ENCODE results near the gene PVALB. TPM values are rescaled to one million over a fixed set of nuclear protein-coding genes. Genes with fewer than 3 reads are reported as not detected.

PVALB gene
- total and polyA plus RNA-seq, 10 of the 15 experiments (the other 5 are each of a cell fraction or from before 2014, with no cell fraction given): not detected

DNA sequence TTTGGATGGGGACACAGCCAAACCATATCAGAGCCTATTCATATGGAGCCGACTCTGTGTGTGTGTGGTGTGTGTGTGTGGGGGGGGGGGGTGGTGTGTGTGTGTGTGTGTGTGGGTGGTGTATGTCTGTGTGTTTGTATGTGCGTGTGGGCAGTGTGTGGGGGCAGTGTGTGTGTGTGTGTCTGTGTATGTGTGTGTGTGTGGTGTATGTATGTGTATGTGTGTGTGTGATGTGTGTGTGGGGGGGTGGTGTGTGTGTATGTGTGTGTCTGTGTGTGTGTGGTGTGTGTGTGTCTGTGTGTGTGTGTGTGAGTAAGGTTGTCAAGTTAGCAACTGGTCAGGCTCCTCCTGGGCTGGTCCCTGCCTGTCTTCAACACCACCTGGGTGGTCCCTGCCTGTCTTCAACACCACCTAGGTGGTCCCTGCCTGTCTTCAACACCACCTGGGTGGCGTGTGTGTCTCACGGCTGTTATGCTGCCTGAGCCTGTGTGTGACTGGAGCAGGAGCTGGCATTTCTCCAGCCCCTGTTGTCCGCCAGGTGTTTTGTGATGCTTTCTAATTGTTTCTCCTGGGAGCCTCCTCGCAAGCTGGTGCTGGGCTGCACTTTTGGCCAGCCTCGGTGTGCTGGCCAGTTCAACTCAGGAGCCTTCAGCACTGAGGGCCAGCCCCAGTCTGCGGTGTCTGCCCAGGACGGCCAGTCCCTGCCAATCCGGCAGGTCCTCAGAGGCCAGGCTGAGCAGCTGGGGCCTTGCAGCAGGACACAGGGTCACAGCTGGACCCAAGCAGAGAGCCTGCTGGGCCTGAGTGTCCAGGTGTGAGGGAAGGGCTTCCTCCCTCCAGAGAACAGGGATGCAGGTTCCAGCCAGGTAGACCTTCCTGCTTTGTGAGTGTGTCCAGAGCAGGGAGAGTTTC is 21.5 kb upstream of the PVALB start:
- H3K27ac ChIP-seq (ENCODE audit: control insufficient read depth, insufficient read depth): no peak overlapping the region
- ChIA-PET SMC1A (ENCODE audit: uncharacterized antibody, unreplicated experiment) (no interaction called here), POLR2A (no interaction called here), RAD21 (ENCODE audit: unreplicated experiment) (no interaction called here), CTCF (no interaction called here)
- H4K20me1 ChIP-seq (ENCODE audit: control insufficient read depth, insufficient read depth): no peaks in the 10 kb centered on the region
- H3K4me3 ChIP-seq: no peak overlapping the region
- H3K4me1 ChIP-seq (ENCODE audit: control insufficient read depth, insufficient read depth, low read length): no peaks in the 10 kb centered on the region; the same call in 1 of the 2 replicates
- no peak overlapping the region for H3K4me2 ChIP-seq (ENCODE audit: control insufficient read depth, insufficient read depth)
- intact Hi-C loops (cut with micrococcal nuclease; ENCODE audit: unreplicated experiment) (no loop called here), in situ Hi-C loops (cut with MboI) (no loop called here)
- H3K79me2 ChIP-seq (ENCODE audit: control insufficient read depth, insufficient read depth, low read length): no peaks in the 10 kb centered on the region
- ATAC-seq (no peak), DNase-seq (ENCODE audit: low read depth, low spot score) (no peak), FAIRE-seq (no peak)
- H2AFZ ChIP-seq (ENCODE audit: control insufficient read depth, low read depth, low read length): no peak overlapping the region
- peaks cover 7% of the 10 kb centered on the region; the same call in 2 of the 3 replicates for H3K9me3 ChIP-seq (replicated peaks; ENCODE audit: control insufficient read depth, insufficient read depth, low read length)
- WGBS (ENCODE audit: insufficient coverage, insufficient replicate concordance, low lambda C conversion rate, missing lambda C conversion rate): 60% methylated on average over 10 of the region's 10 CpGs
- H3K9ac ChIP-seq (ENCODE audit: control insufficient read depth, insufficient read depth, low read length): no peak overlapping the region
- no peaks in the 10 kb centered on the region for H3K36me3 ChIP-seq (ENCODE audit: control insufficient read depth in 2 of 2, insufficient read depth in 2 of 2, low read length in 1 of 2)
- no peaks in the 10 kb centered on the region; a peak in 1 of 4 replicates for H3K27me3 ChIP-seq (replicated peaks in 1 of 2; ENCODE audit: control insufficient read depth in 2 of 2, insufficient read depth in 2 of 2, low read length in 1 of 2)
- TF ChIP-seq BHLHE40 (IDR thresholded peaks at IDR 0.05; ENCODE audit: borderline replicate concordance in 1 of 2, low read depth in 2 of 2, low read length in 1 of 2): no peak
- no peak for TF ChIP-seq CBX5 (IDR thresholded peaks at IDR 0.05; ENCODE audit: low read depth)
- TF ChIP-seq NR2F1 (conservative IDR thresholded peaks at IDR 0.05): no peak
- TF ChIP-seq, protein P1, sequence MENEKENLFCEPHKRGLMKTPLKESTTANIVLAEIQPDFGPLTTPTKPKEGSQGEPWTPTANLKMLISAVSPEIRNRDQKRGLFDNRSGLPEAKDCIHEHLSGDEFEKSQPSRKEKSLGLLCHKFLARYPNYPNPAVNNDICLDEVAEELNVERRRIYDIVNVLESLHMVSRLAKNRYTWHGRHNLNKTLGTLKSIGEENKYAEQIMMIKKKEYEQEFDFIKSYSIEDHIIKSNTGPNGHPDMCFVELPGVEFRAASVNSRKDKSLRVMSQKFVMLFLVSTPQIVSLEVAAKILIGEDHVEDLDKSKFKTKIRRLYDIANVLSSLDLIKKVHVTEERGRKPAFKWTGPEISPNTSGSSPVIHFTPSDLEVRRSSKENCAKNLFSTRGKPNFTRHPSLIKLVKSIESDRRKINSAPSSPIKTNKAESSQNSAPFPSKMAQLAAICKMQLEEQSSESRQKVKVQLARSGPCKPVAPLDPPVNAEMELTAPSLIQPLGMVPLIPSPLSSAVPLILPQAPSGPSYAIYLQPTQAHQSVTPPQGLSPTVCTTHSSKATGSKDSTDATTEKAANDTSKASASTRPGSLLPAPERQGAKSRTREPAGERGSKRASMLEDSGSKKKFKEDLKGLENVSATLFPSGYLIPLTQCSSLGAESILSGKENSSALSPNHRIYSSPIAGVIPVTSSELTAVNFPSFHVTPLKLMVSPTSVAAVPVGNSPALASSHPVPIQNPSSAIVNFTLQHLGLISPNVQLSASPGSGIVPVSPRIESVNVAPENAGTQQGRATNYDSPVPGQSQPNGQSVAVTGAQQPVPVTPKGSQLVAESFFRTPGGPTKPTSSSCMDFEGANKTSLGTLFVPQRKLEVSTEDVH (IDR thresholded peaks at IDR 0.05; ENCODE audit: low read depth, partially characterized antibody): no peak
- TF ChIP-seq, protein P2, sequence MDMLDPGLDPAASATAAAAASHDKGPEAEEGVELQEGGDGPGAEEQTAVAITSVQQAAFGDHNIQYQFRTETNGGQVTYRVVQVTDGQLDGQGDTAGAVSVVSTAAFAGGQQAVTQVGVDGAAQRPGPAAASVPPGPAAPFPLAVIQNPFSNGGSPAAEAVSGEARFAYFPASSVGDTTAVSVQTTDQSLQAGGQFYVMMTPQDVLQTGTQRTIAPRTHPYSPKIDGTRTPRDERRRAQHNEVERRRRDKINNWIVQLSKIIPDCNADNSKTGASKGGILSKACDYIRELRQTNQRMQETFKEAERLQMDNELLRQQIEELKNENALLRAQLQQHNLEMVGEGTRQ (IDR thresholded peaks at IDR 0.05; ENCODE audit: borderline replicate concordance, low read depth, low read length): no peak
- no peak for TF ChIP-seq CREB1 (IDR thresholded peaks at IDR 0.05; ENCODE audit: low read depth)
- no peak for TF ChIP-seq ZBED1 (IDR thresholded peaks at IDR 0.05; ENCODE audit: borderline replicate concordance)
- no peak for TF ChIP-seq MYC (IDR thresholded peaks at IDR 0.05; ENCODE audit: insufficient read depth, insufficient read length, insufficient replicate concordance, low read length, severe bottlenecking)
- no peak for TF ChIP-seq NFYA (IDR thresholded peaks at IDR 0.05; ENCODE audit: borderline replicate concordance, low read depth, low read length)
- TF ChIP-seq FOXK2 (IDR thresholded peaks at IDR 0.05): no peak
- no peak for TF ChIP-seq ZSCAN29 (IDR thresholded peaks at IDR 0.05)
- TF ChIP-seq ZNF217 (IDR thresholded peaks at IDR 0.05): no peak
- TF ChIP-seq, protein P3, sequence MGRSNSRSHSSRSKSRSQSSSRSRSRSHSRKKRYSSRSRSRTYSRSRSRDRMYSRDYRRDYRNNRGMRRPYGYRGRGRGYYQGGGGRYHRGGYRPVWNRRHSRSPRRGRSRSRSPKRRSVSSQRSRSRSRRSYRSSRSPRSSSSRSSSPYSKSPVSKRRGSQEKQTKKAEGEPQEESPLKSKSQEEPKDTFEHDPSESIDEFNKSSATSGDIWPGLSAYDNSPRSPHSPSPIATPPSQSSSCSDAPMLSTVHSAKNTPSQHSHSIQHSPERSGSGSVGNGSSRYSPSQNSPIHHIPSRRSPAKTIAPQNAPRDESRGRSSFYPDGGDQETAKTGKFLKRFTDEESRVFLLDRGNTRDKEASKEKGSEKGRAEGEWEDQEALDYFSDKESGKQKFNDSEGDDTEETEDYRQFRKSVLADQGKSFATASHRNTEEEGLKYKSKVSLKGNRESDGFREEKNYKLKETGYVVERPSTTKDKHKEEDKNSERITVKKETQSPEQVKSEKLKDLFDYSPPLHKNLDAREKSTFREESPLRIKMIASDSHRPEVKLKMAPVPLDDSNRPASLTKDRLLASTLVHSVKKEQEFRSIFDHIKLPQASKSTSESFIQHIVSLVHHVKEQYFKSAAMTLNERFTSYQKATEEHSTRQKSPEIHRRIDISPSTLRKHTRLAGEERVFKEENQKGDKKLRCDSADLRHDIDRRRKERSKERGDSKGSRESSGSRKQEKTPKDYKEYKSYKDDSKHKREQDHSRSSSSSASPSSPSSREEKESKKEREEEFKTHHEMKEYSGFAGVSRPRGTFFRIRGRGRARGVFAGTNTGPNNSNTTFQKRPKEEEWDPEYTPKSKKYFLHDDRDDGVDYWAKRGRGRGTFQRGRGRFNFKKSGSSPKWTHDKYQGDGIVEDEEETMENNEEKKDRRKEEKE (IDR thresholded peaks at IDR 0.05): no peak
- no peak for TF ChIP-seq ZZZ3 (IDR thresholded peaks at IDR 0.05; ENCODE audit: control insufficient read depth, insufficient read length, low read depth)
- TF ChIP-seq CEBPB (IDR thresholded peaks at IDR 0.05; ENCODE audit: borderline replicate concordance in 1 of 2, low read depth in 2 of 2, low read length in 2 of 2): no peak
- no TSS peak for BruUV-seq (replicated peaks)

Data from GM12878 (cell line).